Measurements from ENCODE around the gene PSRC1.
"Not testable (repeated sequence)": the region's sequence is repeated elsewhere in the genome, so short reads cannot be mapped to it uniquely, and the experiment has no call there.

DNA sequence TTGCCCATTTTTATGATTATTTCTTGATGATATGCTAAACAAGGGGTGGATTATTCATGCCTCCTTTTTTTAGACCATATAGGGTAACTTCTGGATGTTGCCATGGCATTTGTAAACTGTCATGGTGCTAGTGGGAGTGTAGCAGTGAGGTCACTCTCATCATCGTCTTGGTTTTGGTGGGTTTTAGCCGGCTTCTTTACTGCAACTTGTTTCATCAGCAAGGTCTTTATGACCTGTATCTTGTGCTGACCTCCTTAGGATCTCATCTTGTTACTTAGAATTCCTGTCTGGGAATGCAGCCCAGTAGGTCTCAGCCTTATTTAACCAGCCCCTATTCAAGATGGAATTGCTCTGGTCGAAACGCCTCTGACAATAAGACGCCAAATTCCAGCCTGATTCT lies 3.8 kb upstream of the PSRC1 start:
- not testable (repeated sequence) for TF ChIP-seq EZH2 (IDR thresholded peaks at IDR 0.05; ENCODE audit: borderline replicate concordance, low read length)
- TF ChIP-seq, protein P1, sequence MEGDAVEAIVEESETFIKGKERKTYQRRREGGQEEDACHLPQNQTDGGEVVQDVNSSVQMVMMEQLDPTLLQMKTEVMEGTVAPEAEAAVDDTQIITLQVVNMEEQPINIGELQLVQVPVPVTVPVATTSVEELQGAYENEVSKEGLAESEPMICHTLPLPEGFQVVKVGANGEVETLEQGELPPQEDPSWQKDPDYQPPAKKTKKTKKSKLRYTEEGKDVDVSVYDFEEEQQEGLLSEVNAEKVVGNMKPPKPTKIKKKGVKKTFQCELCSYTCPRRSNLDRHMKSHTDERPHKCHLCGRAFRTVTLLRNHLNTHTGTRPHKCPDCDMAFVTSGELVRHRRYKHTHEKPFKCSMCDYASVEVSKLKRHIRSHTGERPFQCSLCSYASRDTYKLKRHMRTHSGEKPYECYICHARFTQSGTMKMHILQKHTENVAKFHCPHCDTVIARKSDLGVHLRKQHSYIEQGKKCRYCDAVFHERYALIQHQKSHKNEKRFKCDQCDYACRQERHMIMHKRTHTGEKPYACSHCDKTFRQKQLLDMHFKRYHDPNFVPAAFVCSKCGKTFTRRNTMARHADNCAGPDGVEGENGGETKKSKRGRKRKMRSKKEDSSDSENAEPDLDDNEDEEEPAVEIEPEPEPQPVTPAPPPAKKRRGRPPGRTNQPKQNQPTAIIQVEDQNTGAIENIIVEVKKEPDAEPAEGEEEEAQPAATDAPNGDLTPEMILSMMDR (IDR thresholded peaks at IDR 0.05; ENCODE audit: low read length) = not testable (repeated sequence)
